Osteoblast (primary cell): ENCODE results near the gene TGFBR3L. TPM values are rescaled to one million over a fixed set of nuclear protein-coding genes. Genes with fewer than 3 reads are reported as not detected.
A peak's percentile ranks its signal among the peaks of the same experiment; 100 is the strongest.

ENCODE experiments used
- DNase-seq: peaks from one replicate; pipeline ENCODE4 v3.0.0; 2011; ENCODE audit warnings: low spot score, mixed read lengths; ENCODE audit not compliant: insufficient read length; ENCODE audit errors: missing footprints
- H2AFZ ChIP-seq: 2 replicates; pipeline ENCODE4 v1.6.0; 2011; ENCODE audit warnings: mild to moderate bottlenecking, low read length
- H3K27ac ChIP-seq: 2 replicates; pipeline ENCODE4 v1.5.1; 2011; ENCODE audit warnings: mild to moderate bottlenecking, low read depth, low read length, moderate library complexity
- H3K27me3 ChIP-seq: 2 replicates; pipeline ENCODE4 v1.6.0; 2012; ENCODE audit warnings: mild to moderate bottlenecking, control low read depth, inconsistent platforms, low read length, moderate library complexity; ENCODE audit not compliant: insufficient read depth
- H3K36me3 ChIP-seq: 2 replicates; pipeline ENCODE4 v1.5.1; 2011; ENCODE audit warnings: mild to moderate bottlenecking, low read length, control low read depth, moderate library complexity; ENCODE audit not compliant: insufficient read depth
- H3K4me1 ChIP-seq: 2 replicates; pipeline ENCODE4 v1.5.1; 2011; ENCODE audit warnings: mild to moderate bottlenecking, low read length, control low read depth, moderate library complexity; ENCODE audit not compliant: insufficient read depth
- H3K4me2 ChIP-seq: 2 replicates; pipeline ENCODE4 v1.6.0; 2011; ENCODE audit warnings: mild to moderate bottlenecking, low read length; ENCODE audit not compliant: insufficient read depth
- H3K4me3 ChIP-seq: fragments of 200-600 bp; sonication (generic); 3 replicates; pipeline ENCODE4 v1.5.1; 2012; ENCODE audit warnings: mild to moderate bottlenecking, low read length, inconsistent platforms; ENCODE audit not compliant: insufficient read depth
- H3K79me2 ChIP-seq: 2 replicates; pipeline ENCODE4 v1.6.0; 2012; ENCODE audit warnings: mild to moderate bottlenecking, low read length, control low read depth, inconsistent platforms; ENCODE audit not compliant: insufficient read depth
- H3K9me3 ChIP-seq: 2 replicates; pipeline ENCODE4 v1.5.1; 2011; ENCODE audit warnings: low read depth, low read length, control low read depth
- H4K20me1 ChIP-seq: 2 replicates; pipeline ENCODE4 v1.6.0; 2012; ENCODE audit warnings: mild to moderate bottlenecking, low read length, control low read depth; ENCODE audit not compliant: insufficient read depth
- total RNA-seq: library from RNA; depleted of rRNA; stranded (reverse); fragments of >200 nt; gene quantifications from 2 replicates; pipeline ENCODE4 v1.2.3, GENCODE V29; 2012
- TF ChIP-seq, protein P1 (sequence below): IDR thresholded peaks from 2 replicates; pipeline ENCODE4 v1.5.1; 2011; ENCODE audit warnings: mild to moderate bottlenecking, low read depth, low read length, moderate library complexity; ENCODE audit errors: extremely low read depth

TGFBR3L gene
- total RNA-seq, 1 donor, result under 0.01 TPM

DNA sequence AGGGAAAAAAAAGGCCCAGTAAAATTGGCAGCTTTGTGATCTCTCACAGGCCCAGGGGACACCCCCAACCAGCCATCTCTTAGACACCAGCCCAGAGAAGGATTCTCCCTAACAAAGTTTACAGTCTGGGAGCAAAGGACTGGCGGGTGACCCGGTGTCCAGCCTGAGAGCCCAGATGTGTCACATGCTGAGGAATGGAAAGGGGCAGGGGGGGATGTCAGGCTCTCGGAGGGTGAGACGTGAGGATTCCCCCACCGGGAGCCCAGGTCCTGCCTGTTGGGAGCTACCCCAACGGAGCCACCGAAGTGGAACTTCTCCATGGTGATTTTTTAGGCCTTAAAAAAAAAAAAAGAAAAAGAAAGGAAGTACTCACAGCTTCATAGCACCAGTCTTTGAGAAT, 16.1 kb downstream of the TGFBR3L start:
- Histone ChIP-seq H3K27me3 (no peaks in the 10 kb centered on the region), H3K9me3 (no peaks in the 10 kb centered on the region), H3K36me3 (peaks cover 43% of the 10 kb centered on the region), H3K79me2 (no peaks in the 10 kb centered on the region), H3K4me1 (peaks cover 25% of the 10 kb centered on the region), H3K27ac (no peak overlapping the region), H3K4me3 (no peak overlapping the region), H3K4me2 (no peak overlapping the region), H4K20me1 (no peaks in the 10 kb centered on the region), H2AFZ (no peak overlapping the region)
- peak; percentile 58 for DNase-seq
- TF ChIP-seq, protein P1, sequence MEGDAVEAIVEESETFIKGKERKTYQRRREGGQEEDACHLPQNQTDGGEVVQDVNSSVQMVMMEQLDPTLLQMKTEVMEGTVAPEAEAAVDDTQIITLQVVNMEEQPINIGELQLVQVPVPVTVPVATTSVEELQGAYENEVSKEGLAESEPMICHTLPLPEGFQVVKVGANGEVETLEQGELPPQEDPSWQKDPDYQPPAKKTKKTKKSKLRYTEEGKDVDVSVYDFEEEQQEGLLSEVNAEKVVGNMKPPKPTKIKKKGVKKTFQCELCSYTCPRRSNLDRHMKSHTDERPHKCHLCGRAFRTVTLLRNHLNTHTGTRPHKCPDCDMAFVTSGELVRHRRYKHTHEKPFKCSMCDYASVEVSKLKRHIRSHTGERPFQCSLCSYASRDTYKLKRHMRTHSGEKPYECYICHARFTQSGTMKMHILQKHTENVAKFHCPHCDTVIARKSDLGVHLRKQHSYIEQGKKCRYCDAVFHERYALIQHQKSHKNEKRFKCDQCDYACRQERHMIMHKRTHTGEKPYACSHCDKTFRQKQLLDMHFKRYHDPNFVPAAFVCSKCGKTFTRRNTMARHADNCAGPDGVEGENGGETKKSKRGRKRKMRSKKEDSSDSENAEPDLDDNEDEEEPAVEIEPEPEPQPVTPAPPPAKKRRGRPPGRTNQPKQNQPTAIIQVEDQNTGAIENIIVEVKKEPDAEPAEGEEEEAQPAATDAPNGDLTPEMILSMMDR, result no peak

DNA sequence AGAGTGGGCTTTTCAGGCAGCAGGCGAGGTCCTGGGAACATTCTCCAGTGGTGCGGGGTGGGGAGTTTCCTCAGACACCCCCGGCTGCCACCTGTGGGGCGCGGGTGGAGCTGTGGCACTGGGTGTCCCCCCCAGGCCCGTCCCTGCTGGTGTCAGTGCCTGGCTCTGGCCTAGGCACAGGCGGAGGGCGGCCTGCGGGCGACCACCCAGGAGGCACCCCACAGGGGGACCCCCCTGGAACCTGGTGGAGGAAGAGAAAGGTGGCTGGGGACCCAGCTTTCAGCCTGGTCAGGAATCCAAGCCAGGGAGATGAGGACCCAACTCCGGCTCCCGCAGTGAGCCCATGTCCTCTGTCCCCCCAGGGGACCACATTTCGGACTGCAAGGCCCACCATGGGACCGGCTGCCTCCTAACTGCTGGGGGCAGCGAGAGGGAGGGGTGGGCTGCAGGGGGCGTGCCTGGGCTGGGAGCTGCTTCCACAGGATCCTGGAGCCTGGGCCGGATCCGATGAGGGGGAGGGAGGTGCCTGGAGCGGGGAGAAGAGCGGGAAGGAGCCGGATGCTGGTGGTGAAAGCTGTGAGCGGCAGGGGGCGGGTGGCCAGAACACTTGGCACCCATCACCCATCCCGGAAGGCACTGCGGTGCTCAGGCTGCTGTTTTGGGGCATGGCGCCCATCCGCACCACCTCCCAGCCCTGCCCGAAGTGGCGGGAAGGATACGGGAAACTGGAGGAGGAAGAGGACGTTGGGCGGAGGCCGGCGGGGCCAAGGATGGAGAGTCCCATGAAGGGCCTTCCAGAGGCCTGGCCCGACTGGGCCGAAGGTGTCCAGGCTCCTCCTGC, 16.8 kb downstream of the TGFBR3L start:
- TF ChIP-seq, protein P1, result no peak
- Histone ChIP-seq H3K4me3 (no peak overlapping the region), H3K4me1 (peaks cover 22% of the 10 kb centered on the region), H4K20me1 (no peaks in the 10 kb centered on the region), H3K27ac (no peak overlapping the region), H2AFZ (no peak overlapping the region), H3K79me2 (no peaks in the 10 kb centered on the region), H3K27me3 (no peaks in the 10 kb centered on the region), H3K9me3 (no peaks in the 10 kb centered on the region), H3K36me3 (peaks cover 47% of the 10 kb centered on the region), H3K4me2 (no peak overlapping the region)
- peak; percentile 65 for DNase-seq

GRCh38 chr19:7932276-7932929, 17.8 kb downstream of the TGFBR3L start:
- H3K9me3 ChIP-seq, result no peaks in the 10 kb centered on the region
- DNase-seq, result peak; percentile 48
- H3K27me3 ChIP-seq, result no peaks in the 10 kb centered on the region
- TF ChIP-seq, protein P1, result no peak
- peaks cover under 1% of the 10 kb centered on the region for H3K79me2 ChIP-seq
- no peak overlapping the region for H3K27ac ChIP-seq
- H3K4me3 ChIP-seq, result no peak overlapping the region
- H3K4me1 ChIP-seq, result peaks cover 20% of the 10 kb centered on the region
- no peaks in the 10 kb centered on the region for H4K20me1 ChIP-seq
- H3K4me2 ChIP-seq, result no peak overlapping the region
- H2AFZ ChIP-seq, result no peak overlapping the region
- peaks cover 48% of the 10 kb centered on the region for H3K36me3 ChIP-seq

DNA sequence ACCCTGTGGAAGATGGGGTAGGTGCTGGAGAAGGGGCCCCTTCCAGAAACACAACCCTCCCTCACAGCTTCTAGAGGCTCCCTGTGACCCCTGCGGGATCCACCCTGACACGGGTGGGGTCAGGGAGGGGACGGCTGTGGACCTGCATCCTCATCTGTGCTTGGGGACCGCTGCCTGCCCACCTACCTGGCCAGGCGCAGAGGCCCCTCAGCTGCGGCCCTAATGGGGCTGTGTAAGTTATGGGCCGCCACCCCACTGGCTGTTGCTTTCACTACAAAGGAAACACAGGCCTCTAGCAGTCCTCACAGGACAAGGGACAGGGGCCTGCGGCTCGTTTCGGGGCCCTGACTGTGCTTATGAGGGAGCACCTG, 18.3 kb downstream of the TGFBR3L start:
- H3K9me3 ChIP-seq, result no peaks in the 10 kb centered on the region
- H3K36me3 ChIP-seq, result peaks cover 51% of the 10 kb centered on the region
- H3K27ac ChIP-seq, result no peak overlapping the region
- DNase-seq, result peak; percentile 27
- TF ChIP-seq, protein P1, result no peak
- H3K4me2 ChIP-seq, result no peak overlapping the region
- no peaks in the 10 kb centered on the region for H4K20me1 ChIP-seq
- peaks cover 2% of the 10 kb centered on the region for H3K79me2 ChIP-seq
- peaks cover 18% of the 10 kb centered on the region for H3K4me1 ChIP-seq
- no peak overlapping the region for H3K4me3 ChIP-seq
- no peaks in the 10 kb centered on the region for H3K27me3 ChIP-seq
- H2AFZ ChIP-seq, result no peak overlapping the region
